Activated naive CD8-positive, alpha-beta T cell treated with anti-CD3 and anti-CD28 coated beads, Interleukin-2, amount 50 U/mL, for 24 hours (primary cell): ENCODE measurements around the gene KIF1A.

Source experiments
- ATAC-seq: fragments of 150-1000 bp; cut with Tn5 transposase; one replicate; pipeline ENCODE4 v1.10.0; 2021
- DNase-seq: peaks from one replicate; pipeline ENCODE4 v3.0.0; 2021
- H3K27ac Mint-ChIP-seq: one replicate; pipeline ENCODE4 v1.8.0; 2021; ENCODE audit warnings: mild to moderate bottlenecking, mixed read lengths
- H3K27me3 Mint-ChIP-seq: one replicate; pipeline ENCODE4 v1.8.0; 2021; ENCODE audit warnings: mixed read lengths
- H3K36me3 Mint-ChIP-seq: one replicate; pipeline ENCODE4 v1.8.0; 2021; ENCODE audit warnings: low read depth, mixed read lengths
- H3K4me1 Mint-ChIP-seq: one replicate; pipeline ENCODE4 v1.8.0; 2021; ENCODE audit warnings: mixed read lengths
- H3K4me3 Mint-ChIP-seq: one replicate; pipeline ENCODE4 v1.8.0; 2021; ENCODE audit warnings: mild to moderate bottlenecking, moderate library complexity, mixed read lengths
- H3K9me3 Mint-ChIP-seq: one replicate; pipeline ENCODE4 v1.8.0; 2021; ENCODE audit warnings: mixed read lengths

KIF1A gene

DNA sequence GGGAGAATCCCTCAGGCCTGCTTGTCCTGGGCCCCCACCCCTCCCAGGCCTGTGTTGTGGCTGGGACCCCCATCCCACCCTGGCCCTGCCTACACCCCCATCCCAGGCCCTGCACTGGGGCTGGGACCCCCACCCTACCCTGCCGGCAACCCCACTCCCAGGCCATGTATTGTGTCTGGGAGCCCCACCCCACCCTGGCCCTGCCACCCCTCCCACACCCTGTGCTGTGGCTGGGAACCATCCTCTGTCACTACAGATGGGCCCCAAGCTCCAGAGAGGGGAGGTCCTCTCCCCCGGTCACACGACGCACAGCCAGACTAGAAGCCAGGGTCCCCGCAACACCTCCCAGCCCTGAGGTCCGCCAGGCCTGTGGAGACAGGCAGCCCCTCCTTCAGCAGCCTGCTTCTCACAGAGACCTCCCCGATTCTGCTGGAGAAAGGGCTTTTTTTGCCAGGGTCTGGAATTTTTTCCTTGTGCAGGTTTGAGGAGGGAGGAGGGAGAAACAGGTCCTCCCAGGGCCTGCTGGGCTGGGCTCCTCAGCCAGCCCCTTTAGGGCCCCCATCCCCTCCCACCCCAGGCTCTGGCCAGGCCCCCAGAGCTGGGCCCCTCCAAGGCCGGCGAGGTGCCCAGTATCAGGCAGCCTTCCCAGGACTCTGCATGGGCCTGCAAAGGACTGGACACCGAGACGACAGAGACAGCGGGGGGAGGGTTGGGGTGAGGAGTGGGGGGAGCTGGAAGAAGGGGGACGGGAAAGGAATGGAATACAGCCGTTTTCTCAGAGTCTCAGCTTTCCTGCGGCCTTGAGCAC, 28.0 kb downstream of the KIF1A start:
- no peak overlapping the region for H3K27ac Mint-ChIP-seq
- no peaks in the 10 kb centered on the region for H3K36me3 Mint-ChIP-seq
- H3K4me3 Mint-ChIP-seq = no peak overlapping the region
- no peaks in the 10 kb centered on the region for H3K9me3 Mint-ChIP-seq
- no peak for ATAC-seq
- no peaks in the 10 kb centered on the region for H3K4me1 Mint-ChIP-seq
- no peak for DNase-seq
- H3K27me3 Mint-ChIP-seq = peaks cover 5% of the 10 kb centered on the region

- DNase-seq (no peak), ATAC-seq (no peak)
- H3K27ac Mint-ChIP-seq = no peak overlapping the region
- H3K36me3 Mint-ChIP-seq = no peaks in the 10 kb centered on the region
- no peak overlapping the region for H3K4me3 Mint-ChIP-seq
- H3K4me1 Mint-ChIP-seq = no peaks in the 10 kb centered on the region
- no peaks in the 10 kb centered on the region for H3K9me3 Mint-ChIP-seq
- peaks cover 4% of the 10 kb centered on the region for H3K27me3 Mint-ChIP-seq
Measured at GRCh38 chr2:240791221-240791800, 28.7 kb downstream of the KIF1A start.

DNA sequence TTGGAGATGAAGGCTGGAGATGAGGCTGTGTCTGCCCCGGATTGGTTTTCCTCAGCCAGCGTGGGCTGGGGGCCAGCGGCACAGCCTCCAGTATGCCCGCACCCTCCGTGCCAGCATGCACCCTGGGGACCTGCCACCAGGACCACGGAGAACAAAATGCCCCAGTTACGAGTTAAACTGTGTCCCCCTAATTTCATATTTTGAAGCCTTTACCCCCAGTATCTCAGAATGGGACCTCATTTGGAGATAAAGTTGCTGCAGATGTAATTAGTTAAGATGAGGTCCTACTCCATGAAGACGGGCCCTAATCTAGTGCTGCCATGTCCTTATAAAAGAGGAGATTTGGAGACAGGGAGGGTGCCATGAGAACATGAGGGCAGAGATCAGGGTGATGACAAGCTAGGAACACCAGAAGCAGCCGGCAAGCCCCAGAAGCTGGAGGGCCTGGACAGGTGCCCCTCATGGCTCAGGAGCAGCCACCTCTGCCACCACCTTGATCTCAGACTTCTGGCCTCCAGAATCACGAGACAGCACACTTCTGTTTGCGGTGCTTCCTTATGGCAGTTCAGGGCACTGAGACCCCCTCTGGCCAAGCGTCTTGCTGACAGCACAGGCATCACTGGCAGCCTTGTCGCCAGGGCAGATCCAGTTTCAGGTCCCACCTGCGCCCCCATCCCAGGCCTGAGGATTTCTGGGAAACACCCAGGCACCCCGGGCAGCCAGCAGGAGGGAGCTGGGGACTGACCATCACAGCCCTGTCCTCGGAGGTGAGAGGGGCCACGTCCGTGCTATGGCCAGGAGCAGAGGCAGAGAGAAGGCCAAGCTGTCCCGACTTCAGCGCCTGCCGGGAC, 29.4 kb downstream of the KIF1A start:
- ATAC-seq = no peak
- Mint-ChIP-seq H3K4me3 (no peak overlapping the region), H3K4me1 (no peaks in the 10 kb centered on the region), H3K36me3 (no peaks in the 10 kb centered on the region), H3K27ac (no peak overlapping the region), H3K27me3 (peaks cover 4% of the 10 kb centered on the region), H3K9me3 (no peaks in the 10 kb centered on the region)
- DNase-seq = no peak

- Mint-ChIP-seq H3K27me3 (peaks cover 4% of the 10 kb centered on the region), H3K9me3 (no peaks in the 10 kb centered on the region), H3K27ac (no peak overlapping the region), H3K4me1 (no peaks in the 10 kb centered on the region), H3K4me3 (no peak overlapping the region), H3K36me3 (no peaks in the 10 kb centered on the region)
- ATAC-seq = no peak
- no peak for DNase-seq
Measured at GRCh38 chr2:240789501-240790369, 30.3 kb downstream of the KIF1A start.

DNA sequence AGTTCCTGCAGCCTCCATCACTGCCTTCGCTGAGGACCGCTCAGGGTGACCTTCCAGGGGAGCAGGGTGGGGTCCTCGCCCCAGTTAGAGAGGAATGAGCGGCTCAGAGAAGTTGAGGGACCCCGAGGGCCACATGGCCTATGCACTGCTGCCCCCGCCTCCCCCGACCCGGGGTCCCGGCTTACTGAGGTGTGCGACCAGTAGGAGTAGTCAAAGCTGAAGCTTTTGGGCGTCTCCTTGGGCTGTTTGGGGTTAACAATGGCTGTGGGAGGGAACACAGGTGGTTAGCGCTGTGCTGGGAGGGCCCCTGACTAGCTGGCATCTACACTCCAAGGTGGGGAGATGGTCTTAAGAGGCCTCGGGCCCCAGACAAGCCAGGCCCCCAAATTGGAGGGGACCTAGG, 31.0 kb downstream of the KIF1A start:
- H3K27me3 Mint-ChIP-seq = peaks cover 4% of the 10 kb centered on the region
- DNase-seq = no peak

GRCh38 chr2:240788482-240788881, 31.5 kb downstream of the KIF1A start:
- no peaks in the 10 kb centered on the region for H3K9me3 Mint-ChIP-seq
- no peak overlapping the region for H3K27ac Mint-ChIP-seq
- H3K36me3 Mint-ChIP-seq = no peaks in the 10 kb centered on the region
- no peak overlapping the region for H3K4me3 Mint-ChIP-seq
- no peaks in the 10 kb centered on the region for H3K4me1 Mint-ChIP-seq
- no peak for ATAC-seq
- DNase-seq = no peak
- peaks cover 4% of the 10 kb centered on the region for H3K27me3 Mint-ChIP-seq

More for the DNA sequence above, 31.0 kb downstream of the KIF1A start:
- no peak for ATAC-seq
- Mint-ChIP-seq H3K27ac (no peak overlapping the region), H3K9me3 (no peaks in the 10 kb centered on the region), H3K36me3 (no peaks in the 10 kb centered on the region), H3K4me1 (no peaks in the 10 kb centered on the region), H3K4me3 (no peak overlapping the region)

DNA sequence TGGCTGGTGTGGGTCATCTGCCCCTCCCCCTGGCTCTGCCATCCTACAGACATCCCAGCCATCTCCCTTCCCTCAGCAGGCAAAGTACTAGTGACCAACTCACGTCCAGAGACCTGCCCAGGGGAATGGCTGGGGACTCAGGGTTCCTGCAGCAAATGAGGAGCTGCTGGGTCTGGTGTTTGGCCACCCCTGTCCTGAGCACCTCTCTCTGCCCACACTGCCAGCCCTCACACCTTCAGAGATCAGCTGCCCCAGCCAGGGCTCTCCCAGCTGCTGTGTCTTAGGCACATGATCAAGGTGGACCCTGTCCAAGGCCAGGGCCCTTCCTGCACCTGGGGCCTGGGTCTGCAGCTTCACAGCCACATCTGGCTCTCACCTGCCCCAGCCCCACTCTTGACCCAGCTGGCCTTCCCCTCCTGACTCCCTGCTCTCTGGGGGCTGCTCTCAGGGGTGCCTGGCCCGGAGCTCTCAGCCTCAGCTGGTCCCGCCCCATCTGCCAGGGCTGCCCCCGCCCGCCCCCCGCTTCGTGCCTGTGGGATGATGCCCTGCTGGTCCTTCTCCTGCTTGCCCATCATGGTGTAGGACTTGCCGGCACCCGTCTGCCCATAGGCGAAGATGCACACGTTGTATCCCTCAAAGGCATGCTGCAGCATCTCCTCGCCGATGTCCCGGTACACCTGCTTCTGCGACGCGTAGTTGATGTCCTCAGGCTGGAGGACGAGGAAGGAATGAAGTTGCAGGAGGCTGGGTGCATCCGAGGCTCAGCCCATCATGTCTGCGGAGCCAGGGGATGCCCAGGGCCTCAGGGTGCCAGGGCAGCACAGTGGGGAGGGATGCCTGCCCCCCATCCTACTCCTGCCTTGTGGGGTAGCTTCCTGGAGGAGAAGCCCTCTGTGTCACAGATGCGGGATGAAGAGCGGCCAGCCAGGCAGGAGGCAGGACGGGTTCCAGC, 32.2 kb downstream of the KIF1A start:
- H3K27me3 Mint-ChIP-seq = peaks cover 4% of the 10 kb centered on the region
- no peaks in the 10 kb centered on the region for H3K4me1 Mint-ChIP-seq
- no peaks in the 10 kb centered on the region for H3K9me3 Mint-ChIP-seq
- ATAC-seq = no peak
- H3K4me3 Mint-ChIP-seq = no peak overlapping the region
- no peak overlapping the region for H3K27ac Mint-ChIP-seq
- no peaks in the 10 kb centered on the region for H3K36me3 Mint-ChIP-seq
- DNase-seq = no peak

DNA sequence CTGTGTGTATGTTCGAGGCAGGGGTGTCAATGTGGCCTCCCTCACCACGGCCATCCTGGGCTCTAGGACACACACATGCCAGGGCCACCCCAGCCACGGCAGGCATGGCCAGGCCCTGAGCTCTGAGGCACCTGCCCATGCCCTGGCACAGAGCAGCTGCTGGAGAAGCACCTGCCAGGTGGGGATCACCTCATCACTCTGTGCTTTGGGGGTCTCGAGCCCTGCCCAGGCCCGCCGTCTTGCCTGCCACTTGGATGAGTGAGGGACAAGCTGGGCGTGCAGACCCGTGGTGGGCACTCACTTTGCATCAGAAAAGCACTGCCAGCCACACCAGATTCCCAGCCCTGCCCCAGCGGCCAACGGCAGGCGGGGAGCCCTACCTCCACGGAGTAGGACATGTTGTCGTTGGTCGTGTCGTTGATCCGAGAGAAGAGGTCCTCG, 33.1 kb downstream of the KIF1A start:
- no peak overlapping the region for H3K4me3 Mint-ChIP-seq
- H3K36me3 Mint-ChIP-seq = no peaks in the 10 kb centered on the region
- no peak for DNase-seq

DNA sequence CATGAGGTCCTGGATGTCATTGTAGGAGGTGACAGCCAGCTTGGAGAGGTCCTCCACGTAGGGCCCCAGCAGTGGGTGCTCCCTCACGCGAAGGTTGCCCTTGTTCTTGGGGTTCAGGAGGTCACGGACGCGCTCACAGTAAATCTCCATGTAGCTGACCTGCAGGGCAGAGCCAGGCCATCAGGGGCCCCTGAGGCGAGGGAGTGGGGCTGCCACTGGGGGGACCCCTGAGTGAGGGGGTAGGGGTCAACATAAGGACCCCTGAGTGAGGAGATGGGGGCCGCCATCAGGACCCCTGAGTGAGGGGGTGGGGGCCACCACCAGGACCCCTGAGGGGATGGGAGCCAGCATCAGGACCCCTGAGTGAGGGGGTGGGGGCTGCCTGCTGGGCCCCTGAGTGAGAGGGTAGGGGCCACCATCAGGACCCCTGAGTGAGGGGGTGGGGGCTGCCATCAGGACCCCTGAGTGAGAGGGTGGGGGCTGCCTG, 33.6 kb downstream of the KIF1A start:
- Mint-ChIP-seq H3K27me3 (peaks cover 4% of the 10 kb centered on the region), H3K4me3 (no peak overlapping the region), H3K27ac (no peak overlapping the region), H3K36me3 (no peaks in the 10 kb centered on the region), H3K4me1 (no peaks in the 10 kb centered on the region), H3K9me3 (no peaks in the 10 kb centered on the region)
- no peak for DNase-seq
- no peak for ATAC-seq

More for the DNA sequence above, 33.1 kb downstream of the KIF1A start:
- no peak overlapping the region for H3K27ac Mint-ChIP-seq
- peaks cover 4% of the 10 kb centered on the region for H3K27me3 Mint-ChIP-seq
- H3K9me3 Mint-ChIP-seq = no peaks in the 10 kb centered on the region
- no peaks in the 10 kb centered on the region for H3K4me1 Mint-ChIP-seq
- ATAC-seq = no peak

DNA sequence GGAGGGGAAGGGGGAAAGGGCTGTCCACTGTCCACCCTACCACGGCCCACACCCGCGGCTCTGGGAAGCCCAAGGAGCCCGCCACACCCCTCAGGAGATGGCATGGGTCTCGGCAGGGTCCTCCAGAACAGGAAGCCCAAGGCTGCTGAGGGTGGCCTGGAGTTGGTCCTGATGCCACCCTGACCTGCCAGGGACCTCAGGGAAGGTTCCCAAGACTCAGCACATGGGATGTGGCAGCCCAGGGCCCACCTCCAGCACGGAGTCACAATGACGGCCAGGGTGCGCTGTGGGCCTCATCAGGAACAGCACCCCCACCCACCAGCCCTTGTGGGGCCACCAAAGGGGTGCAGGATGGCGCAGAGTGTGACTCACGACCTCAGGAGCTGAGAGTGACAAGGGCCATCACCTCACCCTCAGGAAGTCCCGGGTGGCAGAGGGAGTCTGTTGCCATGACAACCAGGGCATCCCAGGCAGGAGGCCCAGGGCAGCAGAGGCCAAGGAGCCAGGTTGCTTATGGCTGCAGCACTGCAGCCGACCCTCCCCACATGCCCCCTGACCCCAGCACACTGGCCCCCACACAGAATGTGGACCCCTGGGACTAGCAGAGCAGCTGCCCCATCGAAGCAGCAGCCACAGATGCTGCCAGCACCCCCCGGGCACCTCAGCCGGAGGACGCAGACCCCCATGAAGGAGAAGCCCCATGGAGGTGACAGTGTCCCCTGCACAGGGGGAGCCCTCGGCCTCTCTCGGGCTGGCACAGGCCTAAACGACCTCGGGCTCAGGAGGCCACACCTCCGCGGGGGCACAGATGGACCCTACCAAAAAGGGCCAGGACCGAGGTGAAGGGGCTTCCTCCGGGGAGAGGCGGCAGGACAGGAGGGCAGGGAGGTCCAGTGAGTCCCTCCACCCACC, 34.3 kb downstream of the KIF1A start:
- H3K4me3 Mint-ChIP-seq = no peak overlapping the region
- no peaks in the 10 kb centered on the region for H3K4me1 Mint-ChIP-seq
- no peaks in the 10 kb centered on the region for H3K9me3 Mint-ChIP-seq
- ATAC-seq (peak; percentile 22), DNase-seq (peak; percentile 12)
- no peaks in the 10 kb centered on the region for H3K36me3 Mint-ChIP-seq
- peaks cover 4% of the 10 kb centered on the region for H3K27me3 Mint-ChIP-seq
- H3K27ac Mint-ChIP-seq = no peak overlapping the region

GRCh38 chr2:240784629-240785423, 35.2 kb downstream of the KIF1A start:
- DNase-seq (no peak), ATAC-seq (no peak)
- Mint-ChIP-seq H3K9me3 (no peaks in the 10 kb centered on the region), H3K4me1 (no peaks in the 10 kb centered on the region), H3K4me3 (no peak overlapping the region), H3K27ac (no peak overlapping the region), H3K27me3 (peaks cover 4% of the 10 kb centered on the region), H3K36me3 (no peaks in the 10 kb centered on the region)
